Left lung (tissue), 10 donors: ENCODE data around the gene RUFY4. TPM values are rescaled to one million over a fixed set of nuclear protein-coding genes. Genes with fewer than 3 reads are reported as not detected.

Source experiments
- ATAC-seq: fragments of 200-7000 bp; cut with Tn5 transposase; one replicate; pipeline ENCODE4 v1.9.1; 2020; ENCODE audit warnings: moderate library complexity
- DNase-seq, 4 donors: peaks; one replicate each; pipeline ENCODE4 v3.0.0-alpha.2; 2013 to 2020
- H3K27ac ChIP-seq, 2 donors: fragments of 200-600 bp; sonication (generic) in 1 of 2; one replicate each; pipeline versions ENCODE4 v1.5.0 to v1.8.0; 2020 to 2021
- H3K27me3 ChIP-seq, 2 donors: fragments of 200-600 bp; sonication (generic) in 1 of 2; one replicate each; pipeline versions ENCODE4 v1.5.0 to v1.8.0; 2020 to 2021
- H3K36me3 ChIP-seq, 2 donors: fragments of 200-600 bp; sonication (generic) in 1 of 2; one replicate each; pipeline versions ENCODE4 v1.5.0 to v1.8.0; 2020 to 2021
- H3K4me1 ChIP-seq, 2 donors: fragments of 200-600 bp; one replicate each; pipeline ENCODE4 v1.8.0; 2021
- H3K4me3 ChIP-seq, 2 donors: fragments of 200-600 bp; sonication (generic) in 1 of 2; one replicate each; pipeline versions ENCODE4 v1.5.0 to v1.8.0; 2020 to 2021; ENCODE audit warnings: mild to moderate bottlenecking in 1 of 2
- H3K9me3 ChIP-seq, 2 donors: fragments of 200-600 bp; sonication (generic) in 1 of 2; one replicate each; pipeline versions ENCODE4 v1.5.0 to v1.8.0; 2020 to 2021
- CTCF ChIP-seq, 2 donors: fragments of 200-600 bp; sonication (generic) in 1 of 2; IDR thresholded peaks; one replicate each; pipeline versions ENCODE4 v1.5.0 to v1.8.0; 2021; ENCODE audit warnings: antibody characterized with exemption in 2 of 2
- intact Hi-C, 2 donors: fragments of 100-400 bp; cut with DNase I; formaldehyde crosslinking; loops; one replicate each; pipeline versions ENCODE4 v1.11.2 to v1.14.2; 2022
- polyA plus RNA-seq, 6 donors: library from polyadenylated mRNA; unstranded; fragments of 120-200 nt; gene quantifications; one replicate each; pipeline ENCODE4 v1.2.1, GENCODE V29; 2013; ENCODE audit not compliant: insufficient read length in 6 of 6
- total RNA-seq, 2 donors: library from RNA; stranded (reverse); fragmentation: NEBNext Ultra II Directional; extraction: Animal tissue kit (Norgen Biotek cat#: 25700); gene quantifications; one replicate each; pipeline ENCODE4 v1.2.1, GENCODE V29; 2021
- donor health status: DM: no; HTN: yes; CAD: no.
- donor health status: DM: no; HTN: no; CAD: no.

RUFY4 gene
- total and polyA plus RNA-seq, 8 donors = 0.41 to 0.74 (median 0.51) TPM; not detected in 1

GRCh38 chr2:218031771-218032257 lies 37.2 kb upstream of the RUFY4 start:
- peak; percentile 29 for ATAC-seq
- no peaks in the 10 kb centered on the region for H3K9me3 ChIP-seq
- H3K4me1 ChIP-seq = peaks cover 0 to 17% of the 10 kb centered on the region in 2 donors
- H3K36me3 ChIP-seq = no peaks in the 10 kb centered on the region
- H3K27me3 ChIP-seq = peaks cover 0 to 18% of the 10 kb centered on the region in 2 donors
- peak in 1 of 4 donors; percentile 54 for DNase-seq
- no peak overlapping the region for H3K27ac ChIP-seq
- no peak for TF ChIP-seq CTCF (IDR thresholded peaks at IDR 0.05)
- H3K4me3 ChIP-seq = no peak overlapping the region
- intact Hi-C loops = loop anchor here in 1 of 2 donors (10.0 kb wide), 1 partner anchor 247 kb away; no protein-coding TSS in a partner anchor

- H3K27me3 ChIP-seq = peaks cover 0 to 18% of the 10 kb centered on the region in 2 donors
- no peak overlapping the region for H3K4me3 ChIP-seq
- H3K4me1 ChIP-seq = peaks cover 0 to 17% of the 10 kb centered on the region in 2 donors
- no peak for ATAC-seq
- no peaks in the 10 kb centered on the region for H3K9me3 ChIP-seq
- no peaks in the 10 kb centered on the region for H3K36me3 ChIP-seq
- no peak overlapping the region for H3K27ac ChIP-seq
- TF ChIP-seq CTCF (IDR thresholded peaks at IDR 0.05) = no peak
- intact Hi-C loops = loop anchor here in 1 of 2 donors (10.0 kb wide), 1 partner anchor 248 kb away; no protein-coding TSS in a partner anchor
- peak in 1 of 4 donors; percentile 57 for DNase-seq
Observed at GRCh38 chr2:218032336-218033171, 36.5 kb upstream of the RUFY4 start.

GRCh38 chr2:218033208-218033589 lies 35.9 kb upstream of the RUFY4 start:
- H3K9me3 ChIP-seq = no peaks in the 10 kb centered on the region
- no peak for DNase-seq
- no peak for ATAC-seq
- intact Hi-C loops = loop anchor here in 1 of 2 donors (10.0 kb wide), 1 partner anchor 248 kb away; no protein-coding TSS in a partner anchor
- peaks cover 0 to 17% of the 10 kb centered on the region in 2 donors for H3K4me1 ChIP-seq
- no peaks in the 10 kb centered on the region for H3K36me3 ChIP-seq
- TF ChIP-seq CTCF (IDR thresholded peaks at IDR 0.05) = no peak
- peaks cover 0 to 18% of the 10 kb centered on the region in 2 donors for H3K27me3 ChIP-seq
- H3K27ac ChIP-seq = no peak overlapping the region
- no peak overlapping the region for H3K4me3 ChIP-seq

- Histone ChIP-seq H3K4me1 (peaks cover 0 to 17% of the 10 kb centered on the region in 2 donors), H3K36me3 (no peaks in the 10 kb centered on the region), H3K27ac (no peak overlapping the region), H3K9me3 (no peaks in the 10 kb centered on the region), H3K4me3 (peak overlapping the region in 1 of 2 donors; percentile 26), H3K27me3 (peaks cover 0 to 18% of the 10 kb centered on the region in 2 donors)
- ATAC-seq (no peak), DNase-seq (peak in 2 of 4 donors; percentile 45 to 77)
- no peak for TF ChIP-seq CTCF (IDR thresholded peaks at IDR 0.05)
- intact Hi-C loops = loop anchor here in 1 of 2 donors (10.0 kb wide), 1 partner anchor 249 kb away; no protein-coding TSS in a partner anchor
Observed at GRCh38 chr2:218033590-218034496, 35.2 kb upstream of the RUFY4 start.
